Measurements from ENCODE around the gene FGFR3.

FGFR3 gene

GRCh38 chr4:1789552-1789951 is 3.5 kb upstream of the FGFR3 start:
- DNase-seq: no peak

DNA sequence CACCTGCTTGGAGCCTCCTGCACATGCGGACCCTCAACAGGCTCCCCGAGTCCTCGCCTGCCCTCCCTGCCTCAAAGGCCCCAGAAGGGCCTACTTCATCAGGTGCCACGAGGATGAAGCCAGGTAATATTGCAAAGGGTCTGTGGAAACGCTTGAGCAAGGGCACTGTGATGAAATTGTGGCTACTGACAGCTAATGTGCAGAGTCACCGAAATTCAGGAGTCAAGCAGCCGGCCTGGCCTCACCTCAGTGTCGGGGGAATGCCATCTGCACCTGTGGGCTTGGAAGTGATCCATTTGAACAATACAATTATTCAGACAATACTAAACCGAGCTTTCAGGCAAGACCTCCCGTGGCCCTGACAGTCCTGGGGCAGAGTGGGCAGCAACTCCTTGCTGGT is 3.1 kb upstream of the FGFR3 start:
- no peak for DNase-seq

DNA sequence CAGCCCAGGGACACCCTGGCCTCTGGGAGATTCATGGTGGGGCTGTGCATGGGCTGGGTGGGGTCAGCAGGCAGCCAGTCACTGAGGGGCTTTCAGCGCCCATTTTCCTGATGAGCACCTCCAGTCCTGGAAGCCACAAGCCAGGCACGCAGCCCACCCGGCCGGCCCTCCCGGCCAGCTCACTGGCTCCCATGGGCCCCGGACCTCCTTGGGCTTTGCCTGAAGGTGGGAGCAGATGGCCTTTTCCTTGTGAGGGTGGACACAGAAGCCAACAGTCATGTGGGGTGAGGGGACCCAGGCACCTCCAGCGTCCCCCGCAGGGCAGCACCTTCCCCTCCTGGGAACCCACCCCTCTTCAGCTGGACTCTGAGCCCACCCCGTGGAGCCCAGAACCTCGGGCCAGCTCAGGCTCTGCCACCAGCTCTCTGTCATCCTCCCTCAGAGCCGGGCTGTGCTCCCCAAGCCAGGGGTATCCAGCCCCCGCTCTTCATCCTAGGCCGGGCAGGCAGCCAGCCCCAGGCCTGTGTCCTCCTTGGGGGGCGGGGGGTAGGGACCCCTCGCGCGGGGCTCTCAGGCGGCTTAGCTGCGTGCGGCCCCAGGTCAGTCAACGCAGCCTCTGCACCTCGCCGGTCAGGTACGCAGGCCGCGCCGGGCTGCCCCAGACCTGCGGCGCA is 798 bp upstream of the FGFR3 start:
- no peak for DNase-seq

GRCh38 chr4:1793496-1793840 is 375 bp downstream of the FGFR3 start:
- no peak for DNase-seq

DNA sequence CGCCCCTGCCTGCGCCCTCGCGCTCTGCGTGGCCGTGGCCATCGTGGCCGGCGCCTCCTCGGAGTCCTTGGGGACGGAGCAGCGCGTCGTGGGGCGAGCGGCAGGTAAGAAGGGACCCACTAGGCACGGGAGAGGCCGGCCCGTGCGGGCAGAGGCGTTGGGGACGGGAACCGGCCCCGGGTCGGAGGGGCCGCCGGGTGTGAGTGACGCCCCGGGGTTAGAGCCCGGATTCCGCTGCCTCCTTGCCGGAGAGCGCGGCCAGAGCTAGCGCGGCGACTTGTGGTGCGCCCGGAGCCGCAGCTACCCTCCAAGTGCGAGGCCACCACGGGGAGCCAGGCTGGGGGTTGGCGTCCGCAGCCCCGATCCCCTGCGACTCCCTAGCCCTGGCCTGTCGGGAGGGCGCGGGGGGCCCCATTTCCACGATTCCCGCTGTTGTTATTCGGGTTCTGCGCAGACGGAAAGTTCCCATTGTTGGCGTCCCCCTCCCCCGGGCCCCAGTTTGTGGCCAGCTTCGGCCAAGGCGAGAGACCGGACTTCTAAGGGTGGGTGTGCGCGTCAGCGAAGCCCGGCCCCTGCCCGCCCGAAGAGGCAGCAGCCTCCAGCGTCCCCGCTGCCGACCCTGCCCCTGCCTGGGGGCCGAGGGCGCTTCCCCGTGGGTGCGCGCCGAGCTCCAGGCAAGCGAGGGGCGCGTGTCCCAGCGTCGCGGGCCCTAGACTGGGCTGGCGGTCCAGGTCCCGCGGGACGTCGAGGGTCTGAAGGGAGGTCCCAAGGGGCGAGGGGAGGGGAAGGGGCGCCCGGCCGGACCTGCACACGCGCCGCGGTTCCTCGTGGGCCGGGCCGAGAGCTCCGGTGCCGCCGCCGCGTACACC is 1.1 kb downstream of the FGFR3 start:
- no peak for DNase-seq

DNA sequence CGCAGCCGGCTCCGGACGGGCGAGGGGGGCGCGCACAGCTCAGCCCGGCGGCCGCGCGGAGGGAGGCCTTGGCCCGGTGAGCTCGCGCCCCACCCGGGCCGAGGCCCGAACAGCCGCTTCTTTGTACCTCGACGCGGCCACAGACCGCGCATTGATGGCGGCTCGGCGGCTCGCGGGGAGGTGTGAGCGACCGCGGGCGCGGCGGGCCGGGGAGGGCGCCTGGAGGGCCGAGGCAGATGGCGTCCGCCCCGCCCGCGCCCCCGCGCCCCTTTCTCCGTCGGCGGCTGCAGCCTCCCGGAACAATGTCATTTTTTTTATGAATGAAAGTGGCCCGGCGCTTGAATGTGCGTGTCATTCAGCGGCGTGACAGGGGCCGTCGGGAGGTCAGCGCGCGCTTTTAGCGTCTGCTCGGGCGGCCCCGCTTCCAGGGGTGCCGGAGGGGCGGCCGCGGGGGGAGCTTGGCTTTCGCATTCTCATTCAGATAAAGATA is 1.8 kb downstream of the FGFR3 start:
- no peak for DNase-seq

DNA sequence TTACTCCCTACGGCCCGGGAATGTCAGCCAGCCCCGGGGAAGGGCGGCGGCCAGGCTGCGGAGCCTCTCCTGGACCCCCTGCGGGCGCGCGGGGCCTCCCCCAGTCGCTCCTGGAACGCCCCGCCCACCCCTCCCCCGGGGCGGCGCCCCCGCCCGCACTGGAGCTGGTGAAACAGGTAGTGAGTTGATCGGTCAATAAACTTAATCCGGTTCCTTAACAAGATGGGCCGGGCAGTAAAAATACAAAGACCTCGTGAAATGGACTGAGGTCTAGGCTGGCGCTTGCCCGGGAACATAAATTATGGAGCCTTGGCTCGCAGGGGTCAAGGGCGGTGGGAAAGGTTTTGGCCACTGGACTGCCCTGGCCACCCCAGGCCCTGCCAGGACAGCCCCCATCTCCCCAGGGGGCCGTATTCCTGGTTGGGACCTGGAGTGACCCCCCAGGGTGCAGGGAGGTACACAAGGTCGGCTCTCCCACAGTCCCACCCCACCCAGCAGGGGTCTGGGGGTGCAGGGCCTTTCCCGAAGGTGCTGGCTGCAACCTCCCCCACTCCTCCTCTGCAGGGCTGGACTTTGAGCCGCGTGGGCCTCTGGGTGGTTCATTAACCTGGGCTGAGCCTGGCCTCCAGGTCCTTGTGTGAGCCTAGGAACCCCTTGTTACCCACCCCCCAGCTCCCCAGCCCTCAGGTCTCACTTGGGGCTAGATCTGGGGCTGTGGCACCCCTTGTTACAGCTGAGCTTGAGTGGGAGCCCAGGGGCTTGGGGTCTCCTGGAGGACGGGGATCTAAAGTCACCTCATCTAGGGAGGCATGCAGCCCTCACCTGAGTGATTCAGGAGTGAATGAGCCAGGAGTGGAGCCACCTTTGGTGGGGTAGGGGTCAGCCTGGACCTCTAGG is 2.5 kb downstream of the FGFR3 start:
- no peak for DNase-seq

GRCh38 chr4:1796486-1797204 is 3.6 kb downstream of the FGFR3 start:
- DNase-seq: no peak

DNA sequence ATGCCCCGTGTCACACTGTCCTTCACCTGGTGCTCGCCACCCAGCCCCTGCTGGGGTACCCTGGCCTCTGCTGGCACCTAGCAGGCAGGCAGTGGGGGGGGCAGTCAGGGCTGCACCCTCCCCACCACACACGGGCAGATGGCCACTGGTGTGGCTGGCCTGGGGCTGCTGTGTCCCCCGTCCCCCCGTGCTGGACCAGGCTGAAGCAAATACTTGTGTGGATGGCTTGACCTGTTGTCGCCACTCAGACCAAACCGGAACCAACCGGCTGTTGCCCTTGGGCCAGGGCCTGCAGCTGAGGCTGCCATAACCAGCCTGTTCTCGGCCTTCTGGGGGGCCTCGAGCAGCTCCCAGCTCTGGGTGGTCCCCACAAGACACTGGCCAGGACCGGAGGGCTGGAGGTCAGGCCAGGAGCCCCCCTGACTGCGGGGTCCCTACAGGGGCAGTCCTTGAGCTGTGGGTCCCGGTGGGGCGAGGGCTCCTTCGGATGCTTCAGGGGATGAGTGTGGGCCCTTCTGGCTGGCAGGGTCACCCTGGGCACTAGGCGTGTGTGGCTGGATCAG is 4.3 kb downstream of the FGFR3 start:
- DNase-seq: no peak

- no peak for DNase-seq
Observed at GRCh38 chr4:1797861-1798579, 4.9 kb downstream of the FGFR3 start.

DNA sequence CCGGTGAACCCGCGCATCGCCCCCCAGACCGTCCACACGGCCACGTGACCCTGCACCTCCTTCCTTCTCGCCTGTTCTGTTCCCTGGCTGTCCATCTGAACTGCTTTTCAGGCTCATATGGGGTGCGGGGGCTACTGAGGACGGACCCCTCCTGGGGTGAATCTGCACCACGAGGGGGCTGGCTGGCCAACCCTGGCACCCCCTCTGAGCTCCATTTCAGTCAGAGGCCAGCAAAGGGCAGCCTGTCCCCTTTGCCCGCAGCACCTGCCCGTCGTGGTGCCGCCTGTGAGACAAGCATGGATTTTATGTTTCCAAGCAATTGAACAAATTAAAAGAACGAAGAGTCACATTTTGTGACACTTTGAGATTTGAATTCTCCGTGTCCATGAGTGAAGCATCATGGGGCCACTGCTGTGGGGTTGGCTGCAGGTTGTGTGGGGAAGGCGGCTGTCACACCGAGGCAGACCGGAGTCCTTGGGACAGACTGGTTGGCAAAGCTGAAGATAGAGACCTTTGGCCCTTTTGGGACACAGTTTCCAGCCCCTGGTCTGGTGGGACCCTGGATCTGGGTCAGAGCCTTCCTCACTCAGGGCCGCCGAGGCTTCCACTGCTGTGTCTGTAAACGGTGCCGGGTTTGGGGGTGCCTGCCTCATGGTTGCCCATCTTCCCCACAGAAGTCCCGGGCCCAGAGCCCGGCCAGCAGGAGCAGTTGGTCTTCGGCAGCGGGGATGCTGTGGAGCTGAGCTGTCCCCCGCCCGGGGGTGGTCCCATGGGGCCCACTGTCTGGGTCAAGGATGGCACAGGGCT is 5.7 kb downstream of the FGFR3 start:
- no peak for DNase-seq

DNA sequence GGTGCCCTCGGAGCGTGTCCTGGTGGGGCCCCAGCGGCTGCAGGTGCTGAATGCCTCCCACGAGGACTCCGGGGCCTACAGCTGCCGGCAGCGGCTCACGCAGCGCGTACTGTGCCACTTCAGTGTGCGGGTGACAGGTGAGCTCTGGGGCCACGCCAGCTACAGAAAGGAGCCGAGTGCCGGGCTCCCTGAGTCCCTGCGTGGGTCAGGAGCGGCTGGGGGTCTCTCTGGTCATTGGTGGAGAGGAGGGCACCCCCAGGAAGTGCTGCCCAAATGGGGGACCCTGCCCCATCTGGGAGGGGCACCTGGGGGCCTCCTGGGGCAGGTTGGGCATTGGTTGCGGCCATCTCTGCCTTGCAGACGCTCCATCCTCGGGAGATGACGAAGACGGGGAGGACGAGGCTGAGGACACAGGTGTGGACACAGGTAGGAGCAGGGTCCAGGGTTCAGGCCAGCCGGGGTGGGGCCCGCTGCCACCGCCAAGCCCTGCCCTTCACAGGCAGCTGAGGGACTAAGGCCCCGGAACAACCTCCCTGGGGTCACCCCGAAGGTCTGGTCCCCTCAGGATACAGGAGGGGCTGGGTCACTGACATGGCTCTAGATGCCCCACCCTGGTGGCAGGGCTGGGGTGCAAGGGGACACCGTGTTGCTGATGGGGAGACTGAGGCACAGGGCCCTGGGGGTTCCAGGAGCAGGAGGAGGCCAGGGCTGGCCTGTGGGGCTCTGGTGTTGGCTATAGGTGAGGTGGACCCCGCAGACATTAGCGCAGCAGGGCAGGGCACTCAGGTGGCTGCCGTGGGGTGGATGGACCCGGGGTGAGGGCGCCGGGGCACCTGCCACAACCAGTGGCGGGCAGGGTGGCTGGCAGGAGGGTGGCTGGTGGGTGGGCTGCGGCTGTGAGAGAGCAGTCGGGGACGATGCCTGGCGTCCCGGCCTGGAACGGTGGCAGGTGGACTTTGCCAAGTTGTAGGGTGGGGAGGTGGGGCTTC is 6.6 kb downstream of the FGFR3 start:
- DNase-seq: no peak

GRCh38 chr4:1800805-1801204 is 7.7 kb downstream of the FGFR3 start:
- DNase-seq: no peak

DNA sequence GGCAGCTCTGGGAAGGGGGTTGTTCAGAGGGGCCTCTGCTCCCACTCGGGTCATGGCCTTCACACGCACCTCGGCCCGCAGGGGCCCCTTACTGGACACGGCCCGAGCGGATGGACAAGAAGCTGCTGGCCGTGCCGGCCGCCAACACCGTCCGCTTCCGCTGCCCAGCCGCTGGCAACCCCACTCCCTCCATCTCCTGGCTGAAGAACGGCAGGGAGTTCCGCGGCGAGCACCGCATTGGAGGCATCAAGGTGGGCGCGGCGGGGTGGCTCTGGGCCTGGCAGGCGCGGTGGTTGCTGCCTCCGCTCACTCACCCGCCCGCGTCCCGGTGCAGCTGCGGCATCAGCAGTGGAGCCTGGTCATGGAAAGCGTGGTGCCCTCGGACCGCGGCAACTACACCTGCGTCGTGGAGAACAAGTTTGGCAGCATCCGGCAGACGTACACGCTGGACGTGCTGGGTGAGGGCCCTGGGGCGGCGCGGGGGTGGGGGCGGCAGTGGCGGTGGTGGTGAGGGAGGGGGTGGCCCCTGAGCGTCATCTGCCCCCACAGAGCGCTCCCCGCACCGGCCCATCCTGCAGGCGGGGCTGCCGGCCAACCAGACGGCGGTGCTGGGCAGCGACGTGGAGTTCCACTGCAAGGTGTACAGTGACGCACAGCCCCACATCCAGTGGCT is 8.3 kb downstream of the FGFR3 start:
- DNase-seq: no peak

DNA sequence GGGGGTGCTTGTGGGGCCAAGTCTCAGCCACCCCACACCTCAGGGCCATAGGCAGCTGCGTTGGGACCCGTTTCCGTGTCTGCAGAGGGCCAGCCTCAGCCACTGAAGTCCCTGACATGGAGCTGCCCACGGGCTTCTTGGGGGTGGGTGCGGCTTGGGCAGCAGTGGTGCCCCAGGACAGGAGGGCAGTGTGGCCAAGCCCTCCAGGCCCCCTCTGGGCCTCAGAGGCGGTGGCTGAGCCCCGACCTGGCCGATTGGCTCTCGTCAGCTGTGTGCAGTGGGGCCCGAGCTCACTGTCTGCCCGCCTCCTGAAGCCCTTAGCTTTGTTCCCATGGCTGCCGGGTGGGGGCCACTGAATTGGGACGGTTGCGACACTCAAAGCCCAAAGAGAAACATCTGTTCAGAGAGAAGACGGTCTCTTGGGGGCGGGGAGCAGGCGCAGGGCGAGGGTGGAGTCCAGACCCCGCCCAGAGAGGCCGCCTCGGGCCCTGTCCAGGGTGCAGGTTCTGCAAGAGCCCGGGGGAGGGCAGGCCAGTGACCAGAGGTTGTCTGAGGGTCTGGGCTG is 9.1 kb downstream of the FGFR3 start:
- DNase-seq: no peak

GRCh38 chr4:1802720-1803522 is 9.8 kb downstream of the FGFR3 start:
- DNase-seq: no peak
